ENCODE data around the gene AFAP1.

The AFAP1 gene

GRCh38 chr4:7894098-7894676 is 45.5 kb downstream of the AFAP1 start:
- no peak for DNase-seq (ENCODE audit: low read depth in 3 of 3)

- DNase-seq (ENCODE audit: low read depth in 3 of 3): no peak
Observed at GRCh38 chr4:7893539-7893938, 46.1 kb downstream of the AFAP1 start.

GRCh38 chr4:7892212-7893019 is 47.2 kb downstream of the AFAP1 start:
- DNase-seq (ENCODE audit: low read depth in 3 of 3): no peak

GRCh38 chr4:7890635-7891393 is 48.8 kb downstream of the AFAP1 start:
- DNase-seq (ENCODE audit: low read depth in 3 of 3): no peak

DNA sequence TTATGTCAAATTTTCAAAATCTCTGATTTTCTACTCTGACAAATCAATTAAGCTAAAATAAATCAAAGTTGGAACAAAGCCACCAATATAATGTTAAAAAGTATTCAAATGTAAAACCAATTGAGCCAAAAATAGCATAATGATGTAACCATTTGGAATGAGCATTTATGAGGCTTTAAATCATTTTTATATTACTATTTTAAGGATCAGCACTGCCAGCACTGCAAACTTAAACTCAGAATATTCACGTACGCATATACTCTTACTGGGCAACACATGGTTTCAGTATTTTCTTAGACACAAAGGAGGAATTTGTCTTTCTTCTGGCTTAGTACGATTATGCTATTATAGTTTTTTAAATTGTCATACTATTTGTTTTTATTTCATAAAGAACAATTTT is 52.2 kb downstream of the AFAP1 start:
- DNase-seq (ENCODE audit: low read depth in 3 of 3): no peak

GRCh38 chr4:7886007-7886973 is 53.4 kb downstream of the AFAP1 start:
- no peak for DNase-seq (ENCODE audit: low read depth in 3 of 3)

DNA sequence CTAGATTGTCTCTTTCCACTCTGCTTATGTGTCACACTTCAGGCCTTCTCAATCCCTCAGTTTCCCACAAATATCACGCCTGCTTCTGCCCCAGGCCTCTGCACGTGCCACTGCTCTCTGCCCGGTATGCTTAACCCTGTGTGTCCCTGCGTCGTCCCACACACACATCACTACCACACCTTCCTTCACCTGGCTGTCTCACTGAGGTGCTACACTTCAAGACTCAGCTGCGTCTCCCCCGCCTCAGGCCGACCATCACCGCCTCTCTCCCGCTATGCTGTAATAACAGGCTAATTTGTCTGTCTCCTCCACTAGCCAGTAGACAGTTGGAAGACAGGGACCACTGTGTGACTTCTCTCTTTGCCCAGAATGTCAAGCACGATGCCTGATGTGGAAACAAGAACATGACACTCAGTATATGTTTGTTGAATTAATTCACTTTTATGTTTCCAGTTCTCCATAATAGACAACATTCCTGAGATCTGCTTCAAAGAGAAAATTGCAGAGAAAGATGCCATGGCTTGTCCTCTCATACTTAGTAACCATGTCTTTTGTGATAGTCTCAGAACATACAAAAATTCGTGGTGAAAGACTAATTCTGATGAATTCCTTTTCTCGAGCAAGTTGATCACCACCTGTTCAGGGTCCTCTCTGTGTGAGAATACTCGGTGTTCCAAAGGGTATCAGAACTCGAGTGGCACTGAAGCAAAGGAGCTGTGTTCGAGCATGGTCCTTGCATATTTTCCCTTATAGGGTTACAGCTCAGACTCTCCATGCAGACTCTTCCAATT is 54.2 kb downstream of the AFAP1 start:
- DNase-seq (ENCODE audit: low read depth in 3 of 3): no peak

GRCh38 chr4:7880683-7881082 is 59.0 kb downstream of the AFAP1 start:
- no peak for DNase-seq (ENCODE audit: low read depth in 3 of 3)

- no peak for DNase-seq (ENCODE audit: low read depth in 3 of 3)
Observed at GRCh38 chr4:7879127-7879526, 60.5 kb downstream of the AFAP1 start.

- no peak for DNase-seq (ENCODE audit: low read depth in 3 of 3)
Observed at GRCh38 chr4:7878323-7878722, 61.3 kb downstream of the AFAP1 start.

DNA sequence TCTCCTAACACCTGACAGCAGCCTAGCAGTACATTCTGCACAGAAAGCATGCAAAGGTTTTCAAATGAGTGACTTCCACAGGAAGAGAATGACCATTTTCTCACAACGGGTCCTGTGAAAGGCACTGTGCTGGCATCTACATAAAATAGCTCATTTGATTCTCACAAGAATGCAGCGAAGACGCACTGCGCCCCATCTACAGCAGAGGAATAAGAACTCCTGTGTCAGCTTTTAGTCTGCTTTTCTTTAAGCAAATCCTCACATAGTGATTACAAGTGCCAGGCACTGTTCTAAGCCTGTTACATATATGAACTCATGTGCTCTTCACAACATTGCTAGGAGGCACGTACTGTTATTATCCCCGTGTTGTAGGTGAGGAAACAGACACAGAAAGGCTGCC is 62.5 kb downstream of the AFAP1 start:
- DNase-seq (ENCODE audit: low read depth in 3 of 3): no peak

DNA sequence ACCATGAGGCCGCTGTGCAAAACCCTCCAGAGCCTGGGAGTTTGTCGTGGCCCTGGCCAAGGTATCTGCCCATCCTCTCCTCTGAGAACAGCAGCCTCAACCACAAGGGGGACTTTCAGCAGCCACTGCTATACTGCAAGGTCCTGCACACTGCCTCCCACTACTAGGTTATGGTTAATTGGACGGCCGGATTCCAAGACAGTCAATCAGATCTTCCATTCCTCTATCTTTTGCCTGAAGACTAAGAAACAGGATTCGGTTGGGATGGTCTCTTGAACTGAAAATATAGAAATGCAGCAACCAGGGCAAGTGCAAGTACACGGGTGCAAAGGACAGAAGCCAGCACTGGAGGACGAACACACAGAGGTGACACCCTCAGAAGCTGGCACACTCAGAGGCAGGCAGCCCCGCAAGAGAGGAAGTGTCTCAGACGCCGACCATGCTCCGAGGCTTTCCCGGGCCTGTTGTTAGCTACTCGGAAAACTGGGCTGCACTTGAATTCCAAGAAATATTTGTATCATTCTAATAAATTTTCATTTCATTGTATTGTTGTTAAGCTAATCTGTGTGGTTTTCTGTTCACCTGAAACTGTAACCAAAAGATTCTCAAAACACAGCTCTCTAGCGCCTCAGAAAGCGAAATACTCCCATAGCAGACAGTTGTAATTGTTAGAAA is 63.3 kb downstream of the AFAP1 start:
- no peak for DNase-seq (ENCODE audit: low read depth in 3 of 3)

GRCh38 chr4:7874838-7875237 is 64.8 kb downstream of the AFAP1 start:
- no peak for DNase-seq (ENCODE audit: low read depth in 3 of 3)

DNA sequence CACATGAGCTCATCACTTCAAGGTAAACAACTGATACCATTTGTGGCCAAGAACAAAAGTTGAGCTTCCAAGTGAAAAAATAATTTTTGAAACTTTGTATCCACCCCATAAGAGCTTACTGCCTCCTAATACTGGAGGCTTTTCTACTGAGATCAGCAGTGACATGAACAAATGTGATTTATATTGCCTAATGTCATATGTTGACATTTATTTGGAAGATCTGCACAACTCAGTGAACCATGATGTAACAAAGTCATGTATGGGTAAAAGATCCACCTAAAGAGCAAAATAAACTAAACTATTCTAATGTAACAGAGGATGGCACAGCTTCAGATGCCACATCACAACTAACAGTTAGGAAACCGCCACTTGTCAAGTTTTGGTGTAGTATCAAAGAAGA is 65.8 kb downstream of the AFAP1 start:
- DNase-seq (ENCODE audit: low read depth in 3 of 3): no peak

DNA sequence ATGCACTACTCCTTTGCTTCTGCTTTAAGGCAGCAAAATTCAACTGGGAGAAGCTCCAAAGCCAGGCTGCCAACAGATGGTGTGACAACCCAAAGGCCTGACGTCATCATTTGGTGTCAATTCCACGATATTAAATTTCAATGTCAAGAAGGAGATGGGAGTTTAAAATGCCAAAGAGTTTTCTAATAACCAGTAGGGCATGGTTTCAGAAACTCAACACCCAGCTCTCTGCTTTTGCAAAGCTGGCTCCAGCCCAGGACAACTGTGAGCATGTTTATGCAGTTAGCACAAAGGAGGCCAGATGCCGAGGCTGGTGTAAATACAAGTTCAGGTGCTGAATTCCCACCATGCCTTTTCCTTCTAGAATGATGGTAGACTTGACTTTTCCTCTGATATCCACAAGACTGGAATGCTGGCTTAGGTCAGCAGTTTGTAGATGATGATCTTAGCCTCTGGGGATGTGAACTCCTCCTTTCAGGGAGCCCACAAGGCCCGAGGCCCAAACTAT is 67.3 kb downstream of the AFAP1 start:
- DNase-seq (ENCODE audit: low read depth in 3 of 3): no peak

- no peak for DNase-seq (ENCODE audit: low read depth in 3 of 3)
Observed at GRCh38 chr4:7871356-7871755, 68.3 kb downstream of the AFAP1 start.

DNA sequence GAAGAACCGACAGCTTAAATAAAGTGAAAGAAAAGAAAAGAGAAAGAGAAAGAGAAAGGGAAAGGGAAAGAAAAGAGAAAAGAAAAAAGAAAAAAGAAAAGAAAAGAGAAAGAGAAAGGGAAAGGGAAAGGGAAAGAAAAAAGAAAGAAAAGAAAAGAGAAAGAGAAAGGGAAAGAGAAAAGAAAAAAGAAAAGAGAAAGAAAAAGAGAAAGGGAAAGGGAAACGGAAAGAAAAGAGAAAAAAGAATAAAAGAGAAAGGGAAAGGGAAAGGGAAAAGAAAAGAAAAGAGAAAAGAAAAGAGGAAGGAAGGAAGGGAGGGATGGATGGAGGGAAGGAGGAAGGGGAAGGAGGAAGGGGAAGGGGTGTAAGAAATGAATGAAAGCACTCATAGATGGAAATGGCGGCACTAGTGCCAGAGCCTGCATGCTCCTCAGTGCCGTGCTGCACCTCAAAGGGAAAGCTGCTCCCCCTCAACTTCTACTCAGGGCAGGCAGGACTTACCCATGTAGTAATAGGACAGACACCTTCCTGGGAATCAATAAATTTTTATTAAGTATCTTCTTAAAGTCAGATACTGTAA is 70.7 kb downstream of the AFAP1 start:
- no peak for DNase-seq (ENCODE audit: low read depth in 3 of 3)

GRCh38 chr4:7868436-7868775 is 71.3 kb downstream of the AFAP1 start:
- DNase-seq (ENCODE audit: low read depth in 3 of 3): no peak

DNA sequence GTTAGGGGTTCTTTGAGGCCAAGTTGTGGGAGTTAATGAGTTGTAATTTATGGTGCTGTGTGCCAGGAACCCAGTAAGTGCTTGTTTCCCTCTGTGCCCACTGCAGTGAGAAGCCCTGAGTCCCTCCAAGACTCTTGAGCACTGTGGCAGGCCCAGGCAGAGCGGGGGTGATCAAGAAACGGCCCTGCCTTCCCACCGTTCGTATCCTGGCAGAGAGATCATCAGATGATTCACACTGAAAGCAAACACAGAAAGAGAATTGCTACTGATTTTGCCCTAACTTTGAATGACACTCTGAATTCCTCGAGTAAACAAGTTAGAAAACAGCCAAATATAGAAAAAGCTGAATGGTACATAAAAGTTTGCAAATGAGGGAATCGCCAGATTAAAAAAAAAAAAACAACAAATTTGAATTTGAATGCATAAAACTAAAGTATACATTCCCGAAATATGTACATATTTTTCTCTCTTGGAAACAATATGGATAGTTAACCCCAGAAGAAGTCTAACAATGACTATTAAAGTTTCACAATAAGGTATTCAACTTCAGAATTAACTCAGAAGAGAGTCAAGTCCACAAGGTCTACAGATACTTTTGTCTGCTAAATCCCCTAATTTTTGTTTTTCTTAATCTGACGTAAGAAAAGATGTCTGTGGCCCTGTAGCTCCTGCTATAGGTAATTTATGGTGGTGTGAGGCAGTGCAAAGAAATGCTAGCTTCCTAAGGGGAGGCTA is 71.8 kb downstream of the AFAP1 start:
- DNase-seq (ENCODE audit: low read depth in 3 of 3): no peak

Data from stimulated activated CD4-positive, alpha-beta T cell treated with anti-CD3 and anti-CD28 coated beads, TNF-alpha, amount 100 ng/mL, for 48 hours (primary cell).